H1 (cell line): Measurements from ENCODE around the gene SHISA7. TPM values are rescaled to one million over a fixed set of nuclear protein-coding genes. Genes with fewer than 3 reads are reported as not detected.

Source experiments
- CTCF ChIA-PET: fragments of 300-600 bp; sonication (Branson Sonifier 250); formaldehyde crosslinking; loops from one replicate; lab custom pipeline; 2021; ENCODE audit not compliant: partially characterized antibody; lab: Charles Lee
- POLR2A ChIA-PET: fragments of 300-600 bp; sonication (Branson Sonifier 250); formaldehyde crosslinking; loops from one replicate; lab custom pipeline; 2021; ENCODE audit warnings: inconsistent platforms; ENCODE audit not compliant: partially characterized antibody; lab: Charles Lee
- DNase-seq, 2 experiments: peaks; one replicate each; pipeline versions ENCODE4 v3.0.0 to v3.0.0-alpha.2; 2010 to 2022; ENCODE audit warnings: low spot score in 2 of 2, low read depth in 1 of 2, mixed read lengths in 1 of 2
- FAIRE-seq: peaks from 2 replicates; lab custom pipeline; 2011; peaks lifted over from hg19 to GRCh38; lab: Jason Lieb, UNC
- H2AFZ ChIP-seq: 2 replicates; pipeline ENCODE4 v1.8.1; 2012; ENCODE audit warnings: low read length, inconsistent platforms
- H2AK5ac ChIP-seq: 2 replicates; pipeline ENCODE4 v1.6.1; 2013; ENCODE audit warnings: low read depth, low read length
- H2BK120ac ChIP-seq: replicated peaks from 2 replicates; pipeline ENCODE3; 2013; ENCODE audit warnings: low read depth, low read length, inconsistent platforms
- H2BK12ac ChIP-seq: 2 replicates; pipeline ENCODE4 v1.6.1; 2013; ENCODE audit warnings: low read depth, low read length
- H2BK15ac ChIP-seq: 2 replicates; pipeline ENCODE4 v1.6.1; 2013; ENCODE audit warnings: low read length
- H2BK20ac ChIP-seq: 2 replicates; pipeline ENCODE4 v1.6.1; 2013; ENCODE audit warnings: low read length
- H2BK5ac ChIP-seq: 2 replicates; pipeline ENCODE4 v1.6.1; 2013; ENCODE audit warnings: low read depth, low read length
- H3K14ac ChIP-seq: 2 replicates; pipeline ENCODE4 v1.6.1; 2013; ENCODE audit warnings: inconsistent platforms; ENCODE audit not compliant: insufficient read length
- H3K18ac ChIP-seq: 2 replicates; pipeline ENCODE4 v1.6.1; 2013; ENCODE audit warnings: low read length; ENCODE audit errors: extremely low read depth
- H3K23ac ChIP-seq: 2 replicates; pipeline ENCODE4 v1.6.1; 2013; ENCODE audit warnings: inconsistent platforms; ENCODE audit not compliant: insufficient read length
- H3K23me2 ChIP-seq: 2 replicates; pipeline ENCODE4 v1.6.1; 2013; ENCODE audit warnings: low read depth, low read length
- H3K27ac ChIP-seq: 2 replicates; pipeline ENCODE4 v1.6.1; 2011; ENCODE audit warnings: low read depth, low read length, inconsistent platforms
- H3K27me3 ChIP-seq, 4 experiments: replicated peaks in 1 of 4; 1 replicate in 1 of 4; 2 replicates in 3 of 4; pipeline versions ENCODE4 v1.6.1 to v1.8.1; 2011 to 2013; ENCODE audit warnings: low read length in 3 of 4, mild to moderate bottlenecking in 3 of 4, inconsistent platforms in 2 of 4, mixed read lengths in 2 of 4, moderate library complexity in 1 of 4; ENCODE audit not compliant: control insufficient read depth in 3 of 4, insufficient read depth in 3 of 4; ENCODE audit errors: extremely low read depth in 1 of 4
- H3K36me3 ChIP-seq, 4 experiments: 2 replicates each; pipeline versions ENCODE4 v1.6.1 to v1.8.1; 2011 to 2013; ENCODE audit warnings: mild to moderate bottlenecking in 4 of 4, low read length in 3 of 4, moderate library complexity in 2 of 4, control low read depth in 1 of 4, inconsistent platforms in 1 of 4; ENCODE audit not compliant: insufficient read depth in 4 of 4, control insufficient read depth in 2 of 4
- H3K4ac ChIP-seq: replicated peaks from 2 replicates; pipeline ENCODE3; 2013; ENCODE audit warnings: low read length, low read depth, mixed read lengths, inconsistent platforms; ENCODE audit not compliant: insufficient read length
- H3K4me1 ChIP-seq, 4 experiments: replicated peaks in 1 of 4; 1 replicate in 1 of 4; 2 replicates in 3 of 4; pipeline versions ENCODE4 v1.6.1 to v1.8.1; 2011 to 2013; ENCODE audit warnings: low read length in 3 of 4, inconsistent platforms in 2 of 4, mixed read lengths in 1 of 4; ENCODE audit not compliant: insufficient read depth in 4 of 4, control insufficient read depth in 3 of 4
- H3K4me2 ChIP-seq, 2 experiments: 2 replicates each; pipeline versions ENCODE4 v1.6.1 to v1.8.1; 2011 to 2013; ENCODE audit warnings: low read depth in 2 of 2, low read length in 2 of 2, control low read depth in 1 of 2, inconsistent platforms in 1 of 2, mild to moderate bottlenecking in 1 of 2; ENCODE audit not compliant: insufficient read depth in 1 of 2
- H3K4me3 ChIP-seq, 4 experiments: fragments of 200-600, 300-600 bp in 1 of 4; sonication (generic), shearing (Covaris generic), sonication (Bioruptor Twin) in 1 of 4; 2 replicates each; pipeline versions ENCODE4 v1.5.1 to v1.8.1; 2011 to 2016; ENCODE audit warnings: low read length in 4 of 4, low read depth in 3 of 4, control low read depth in 2 of 4, inconsistent platforms in 2 of 4, mild to moderate bottlenecking in 2 of 4, mixed read lengths in 1 of 4, moderate library complexity in 1 of 4; ENCODE audit not compliant: insufficient read depth in 2 of 4; ENCODE audit errors: extremely low read depth in 1 of 4
- H3K56ac ChIP-seq: replicated peaks from 2 replicates; pipeline ENCODE3; 2013; ENCODE audit warnings: low read depth, mild to moderate bottlenecking, mixed read lengths, low read length, inconsistent platforms; ENCODE audit not compliant: insufficient read length
- H3K79me1 ChIP-seq: 2 replicates; pipeline ENCODE4 v1.6.1; 2013; ENCODE audit warnings: low read depth, low read length, control low read depth
- H3K79me2 ChIP-seq, 2 experiments: 2 replicates each; pipeline versions ENCODE4 v1.6.1 to v1.8.1; 2012 to 2013; ENCODE audit warnings: low read length in 2 of 2, mild to moderate bottlenecking in 2 of 2, inconsistent platforms in 1 of 2; ENCODE audit not compliant: insufficient read depth in 2 of 2, control insufficient read depth in 1 of 2
- H3K9ac ChIP-seq, 4 experiments: replicated peaks in 1 of 4; 1 replicate in 1 of 4; 2 replicates in 3 of 4; pipeline versions ENCODE4 v1.6.1 to v1.8.1; 2011 to 2013; ENCODE audit warnings: low read depth in 3 of 4, low read length in 3 of 4, control low read depth in 2 of 4, mild to moderate bottlenecking in 2 of 4, moderate library complexity in 2 of 4, inconsistent platforms in 1 of 4; ENCODE audit errors: extremely low read depth in 1 of 4
- H3K9me3 ChIP-seq, 2 experiments: 2 replicates each; pipeline versions ENCODE4 v1.6.1 to v1.8.1; 2012 to 2013; ENCODE audit warnings: mild to moderate bottlenecking in 2 of 2, moderate library complexity in 2 of 2, control low read depth in 1 of 2, inconsistent platforms in 1 of 2, low read depth in 1 of 2, low read length in 1 of 2, mixed read lengths in 1 of 2; ENCODE audit not compliant: insufficient read depth in 2 of 2
- H4K20me1 ChIP-seq, 2 experiments: replicated peaks in 1 of 2; 2 replicates each; pipeline versions ENCODE3 to v1.8.1; 2011 to 2013; ENCODE audit warnings: inconsistent platforms in 2 of 2, low read length in 2 of 2, mild to moderate bottlenecking in 1 of 2; ENCODE audit not compliant: insufficient read depth in 2 of 2, control insufficient read depth in 1 of 2
- H4K5ac ChIP-seq: 2 replicates; pipeline ENCODE4 v1.6.1; 2013; ENCODE audit warnings: low read length, low read depth, mixed read lengths, inconsistent platforms; ENCODE audit not compliant: insufficient read length
- H4K8ac ChIP-seq: 2 replicates; pipeline ENCODE4 v1.8.0; 2013; ENCODE audit warnings: mild to moderate bottlenecking, moderate library complexity, low read length, inconsistent platforms; ENCODE audit not compliant: insufficient read depth; ENCODE audit errors: extremely low read depth
- H4K91ac ChIP-seq: replicated peaks from 2 replicates; pipeline ENCODE3; 2013; ENCODE audit warnings: low read length, mixed read lengths, inconsistent platforms; ENCODE audit not compliant: insufficient read length
- CHD2 ChIP-seq: IDR thresholded peaks from 2 replicates; pipeline ENCODE4 v1.6.1; 2012; ENCODE audit warnings: low read length, improper control_type of control experiment
- HDAC6 ChIP-seq: IDR thresholded peaks from one replicate; pipeline ENCODE4 v1.7.1; 2012; ENCODE audit warnings: low read depth, mild to moderate bottlenecking, inconsistent platforms, low read length, moderate library complexity
- KDM4A ChIP-seq: IDR thresholded peaks from one replicate; pipeline ENCODE4 v1.7.1; 2012; ENCODE audit warnings: low read depth, mild to moderate bottlenecking, moderate library complexity, low read length, inconsistent platforms; ENCODE audit not compliant: severe bottlenecking
- MAFK ChIP-seq: IDR thresholded peaks from 2 replicates; pipeline ENCODE4 v1.6.1; 2012; ENCODE audit warnings: low read depth, mild to moderate bottlenecking, improper control_type of control experiment, low read length
- NANOG ChIP-seq: IDR thresholded peaks from 2 replicates; pipeline ENCODE4 v1.6.1; 2011; ENCODE audit warnings: low read length, low read depth, mild to moderate bottlenecking, inconsistent platforms; ENCODE audit not compliant: insufficient read depth, poor library complexity, severe bottlenecking
- SP4 ChIP-seq: IDR thresholded peaks from 2 replicates; pipeline ENCODE4 v1.6.1; 2012; ENCODE audit warnings: low read length, inconsistent platforms
- SRF ChIP-seq: IDR thresholded peaks from 2 replicates; pipeline ENCODE4 v1.6.1; 2011; ENCODE audit warnings: mild to moderate bottlenecking, low read depth, low read length, moderate library complexity
- TAF7 ChIP-seq: optimal IDR thresholded peaks from 2 replicates; pipeline ENCODE3; 2011; ENCODE audit warnings: low read depth, mild to moderate bottlenecking, inconsistent platforms, low read length, moderate library complexity, borderline replicate concordance
- TBP ChIP-seq: IDR thresholded peaks from 2 replicates; pipeline ENCODE4 v1.6.1; 2011; ENCODE audit warnings: low read depth, low read length, improper control_type of control experiment
- TEAD4 ChIP-seq: IDR thresholded peaks from 2 replicates; pipeline ENCODE4 v1.6.1; 2012; ENCODE audit warnings: low read depth, low read length, inconsistent platforms, mixed read lengths
- WGBS, 2 experiments: shearing (Covaris generic) in 1 of 2; methylation state at CpG; one replicate each; pipeline versions ENCODE4 v1.1.6 to v1.1.7; 2013 to 2015; ENCODE audit warnings: low lambda C conversion rate in 2 of 2, mixed read lengths in 2 of 2, inconsistent platforms in 1 of 2, low coverage in 1 of 2, missing lambda C conversion rate in 1 of 2; ENCODE audit not compliant: insufficient replicate concordance in 2 of 2, insufficient coverage in 1 of 2, insufficient read length in 1 of 2; ENCODE audit errors: extremely low coverage in 1 of 2, missing lambda C conversion rate in 1 of 2; 5-methylcytosine and 5-hydroxymethylcytosine counted together
- polyA plus RNA-seq, 7 experiments: library from polyadenylated mRNA; depleted of rRNA in 3 of 7; stranded (reverse) in 5 of 7; unstranded in 2 of 7; fragments of >200 nt in 5 of 7; fragments of 200-250 nt in 2 of 7; gene quantifications; 1 replicate in 5 of 7; 2 replicates in 1 of 7; 4 replicates in 1 of 7; pipeline versions ENCODE4 v1.2.1 to v1.2.3, GENCODE V29; 2011 to 2013; ENCODE audit warnings: missing spikeins in 2 of 7, mixed read lengths in 2 of 7
- total RNA-seq: library from RNA; stranded (reverse); fragmentation: NEBNext Ultra II Directional; extraction: Animal tissue kit (Norgen Biotek cat#: 25700); gene quantifications from 2 replicates; pipeline ENCODE4 v1.2.1, GENCODE V29; 2021
- TF ChIP-seq, protein P1 (sequence below): IDR thresholded peaks from 2 replicates; pipeline ENCODE4 v1.6.1; 2011; ENCODE audit warnings: low read depth, mild to moderate bottlenecking, low read length; ENCODE audit not compliant: insufficient read depth

The SHISA7 gene
- total and polyA plus RNA-seq, 2 of the 8 experiments (the other 6 are each of a cell fraction or from before 2014, with no cell fraction given), result 0.76 to 1.0 TPM

DNA sequence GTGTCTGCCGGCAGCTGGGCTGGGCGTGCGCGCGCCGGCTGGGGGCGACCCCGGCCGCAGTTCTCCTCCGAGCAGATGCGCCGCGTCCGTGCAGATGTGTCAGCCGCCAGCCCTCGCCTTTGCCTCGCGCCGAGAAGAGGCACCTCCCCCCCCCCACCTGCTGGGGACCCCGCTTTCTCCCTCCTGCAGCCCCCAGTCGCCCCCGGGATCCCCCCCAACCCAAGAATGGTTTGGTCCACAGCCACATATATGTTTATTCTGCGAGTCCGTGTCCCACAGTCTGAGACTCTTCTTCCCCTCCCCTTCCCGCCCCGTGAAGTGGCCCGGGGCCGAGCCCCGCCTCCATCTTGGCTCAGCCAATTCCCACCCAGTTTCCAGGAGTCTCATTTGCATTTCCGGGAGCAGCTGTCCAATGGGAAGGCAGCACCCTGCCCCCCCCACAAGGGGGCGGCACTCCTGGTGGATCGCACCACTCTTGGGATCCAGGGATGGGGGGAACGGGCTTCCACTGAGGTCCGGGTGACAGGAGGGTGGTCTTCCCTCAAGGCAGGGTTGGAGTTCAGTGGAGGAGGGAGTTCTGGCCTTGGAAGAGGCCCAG, 9.7 kb upstream of the SHISA7 start:
- H3K56ac ChIP-seq, result no peak overlapping the region
- no peaks in the 10 kb centered on the region for H3K79me2 ChIP-seq
- H3K27ac ChIP-seq, result no peak overlapping the region
- no peak overlapping the region for H3K9ac ChIP-seq
- FAIRE-seq, result no peak
- peaks cover 0 to 5% (median 2%) of the 10 kb centered on the region in 4 experiments; a peak in 5 of 7 replicates for H3K4me1 ChIP-seq
- H3K4me2 ChIP-seq, result peak overlapping the region; percentile 73 to 93
- H2BK15ac ChIP-seq, result no peak overlapping the region
- peaks cover 4% of the 10 kb centered on the region; the same call in 1 of the 2 replicates for H3K79me1 ChIP-seq
- peak overlapping the region in 2 of 4 experiments; percentile 26 to 69; a peak in 3 of 8 replicates for H3K4me3 ChIP-seq
- peak in 1 of 2 experiments; percentile 95 for DNase-seq
- H3K27me3 ChIP-seq, result peaks cover 25 to 45% (median 43%) of the 10 kb centered on the region in 4 experiments
- H4K5ac ChIP-seq, result no peak overlapping the region
- ChIA-PET POLR2A (interaction anchor here (1.0 to 3.0 kb wide), 16 partner anchors 9 to 171 kb away, joined by 3 to 22 read pairs (median 4); partner anchors contain the start of genes ISOC2, SHISA7, UBE2S and ZNF784), CTCF (interaction anchor here (0.8 to 2.5 kb wide), 19 partner anchors 9 to 311 kb away, joined by 3 to 13 read pairs (median 4); partner anchors contain the start of genes DNAAF3, NAT14, SHISA7 and SSC5D)
- H2BK12ac ChIP-seq, result no peak overlapping the region
- H2AK5ac ChIP-seq, result no peak overlapping the region
- no peak overlapping the region for H2BK5ac ChIP-seq
- no peaks in the 10 kb centered on the region for H3K9me3 ChIP-seq
- no peak overlapping the region for H4K91ac ChIP-seq
- no peak overlapping the region for H3K4ac ChIP-seq
- no peak overlapping the region for H2BK120ac ChIP-seq
- H4K8ac ChIP-seq, result peak overlapping the region; percentile 64; the same call in 1 of the 2 replicates
- H3K23me2 ChIP-seq, result peaks cover 18% of the 10 kb centered on the region; the same call in 1 of the 2 replicates
- no peak overlapping the region for H3K23ac ChIP-seq
- H2BK20ac ChIP-seq, result no peak overlapping the region
- H2AFZ ChIP-seq, result no peak overlapping the region
- peaks cover 0 to 5% (median 0%) of the 10 kb centered on the region in 4 experiments; a peak in 2 of 8 replicates for H3K36me3 ChIP-seq
- WGBS, 2 experiments, result 16% methylated on average over 9 of the region's 34 CpGs; no CpG with 5 or more reads in 1 of the 2 experiments
- no peak overlapping the region for H3K18ac ChIP-seq
- no peak overlapping the region for H3K14ac ChIP-seq
- H4K20me1 ChIP-seq, result peaks cover 2 to 11% of the 10 kb centered on the region in 2 experiments
- TF ChIP-seq TAF7 (no peak), NANOG (no peak), TEAD4 (no peak), KDM4A (no peak), MAFK (no peak), SRF (no peak), HDAC6 (no peak), TBP (0 out of 2 replicates have a peak, but pooled peaks have one; percentile 6), CHD2 (peak; percentile 36; the same call in 1 of the 2 replicates), SP4 (peak; percentile 87)
- TF ChIP-seq, protein P1, sequence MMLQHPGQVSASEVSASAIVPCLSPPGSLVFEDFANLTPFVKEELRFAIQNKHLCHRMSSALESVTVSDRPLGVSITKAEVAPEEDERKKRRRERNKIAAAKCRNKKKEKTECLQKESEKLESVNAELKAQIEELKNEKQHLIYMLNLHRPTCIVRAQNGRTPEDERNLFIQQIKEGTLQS, result no peak
